KOPT-K1 (cell line): ENCODE measurements around the gene SLC19A1.

Source experiments
- H3K27ac ChIP-seq: fragments of 200-600 bp; sonication (generic); 2 replicates; pipeline ENCODE4 v1.5.1; 2016; ENCODE audit warnings: antibody characterized with exemption, mild to moderate bottlenecking, low read depth, low read length; ENCODE audit not compliant: poor library complexity, severe bottlenecking
- H3K36me3 ChIP-seq: fragments of 200-600 bp; sonication (generic); 2 replicates; pipeline ENCODE4 v1.5.1; 2017; ENCODE audit warnings: antibody characterized with exemption, mild to moderate bottlenecking, low read length, moderate library complexity; ENCODE audit not compliant: insufficient read depth
- H3K9me3 ChIP-seq: fragments of 200-600 bp; sonication (generic); 2 replicates; pipeline ENCODE4 v1.5.1; 2017; ENCODE audit warnings: antibody characterized with exemption, low read length, mild to moderate bottlenecking; ENCODE audit not compliant: insufficient read depth, poor library complexity, severe bottlenecking

Gene SLC19A1

GRCh38 chr21:45468051-45468970, 73.9 kb downstream of the SLC19A1 start:
- H3K9me3 ChIP-seq: peaks cover 3% of the 10 kb centered on the region
- H3K36me3 ChIP-seq: no peaks in the 10 kb centered on the region
- H3K27ac ChIP-seq: no peak overlapping the region

DNA sequence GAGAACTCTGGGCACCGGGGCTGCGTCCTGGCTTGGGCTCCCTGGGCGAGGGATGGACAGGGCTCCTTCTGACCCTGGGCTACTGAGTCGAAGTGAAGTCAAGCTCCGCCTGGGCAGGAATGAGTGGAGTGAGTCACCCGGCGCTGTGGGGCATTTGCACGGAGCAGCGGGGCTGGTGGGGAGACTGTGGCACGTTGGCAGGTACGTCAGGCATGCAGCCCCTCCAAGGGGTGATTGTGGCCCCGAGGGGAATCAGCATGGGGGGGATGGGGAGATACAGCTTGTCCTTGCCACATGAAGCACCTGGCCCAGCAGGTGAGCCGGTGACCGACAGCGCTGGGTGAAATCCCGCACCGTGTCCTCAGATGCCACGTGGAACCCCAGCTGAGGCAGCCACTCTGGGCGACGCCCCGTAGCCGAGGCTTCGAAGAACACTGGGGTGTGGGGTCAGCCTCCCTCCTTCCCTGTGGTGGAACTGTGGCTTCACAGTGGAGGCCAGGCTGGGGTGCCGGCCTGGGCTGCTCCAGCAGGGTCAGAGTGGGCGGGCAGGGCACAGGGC, 74.9 kb downstream of the SLC19A1 start:
- Histone ChIP-seq H3K27ac (no peak overlapping the region), H3K36me3 (no peaks in the 10 kb centered on the region), H3K9me3 (peaks cover 13% of the 10 kb centered on the region)

- Histone ChIP-seq H3K27ac (no peak overlapping the region), H3K36me3 (no peaks in the 10 kb centered on the region), H3K9me3 (peaks cover 17% of the 10 kb centered on the region)
Measured at GRCh38 chr21:45466330-45467220, 75.7 kb downstream of the SLC19A1 start.

- Histone ChIP-seq H3K27ac (no peak overlapping the region), H3K9me3 (peaks cover 17% of the 10 kb centered on the region), H3K36me3 (no peaks in the 10 kb centered on the region)
Measured at GRCh38 chr21:45465611-45466329, 76.5 kb downstream of the SLC19A1 start.

DNA sequence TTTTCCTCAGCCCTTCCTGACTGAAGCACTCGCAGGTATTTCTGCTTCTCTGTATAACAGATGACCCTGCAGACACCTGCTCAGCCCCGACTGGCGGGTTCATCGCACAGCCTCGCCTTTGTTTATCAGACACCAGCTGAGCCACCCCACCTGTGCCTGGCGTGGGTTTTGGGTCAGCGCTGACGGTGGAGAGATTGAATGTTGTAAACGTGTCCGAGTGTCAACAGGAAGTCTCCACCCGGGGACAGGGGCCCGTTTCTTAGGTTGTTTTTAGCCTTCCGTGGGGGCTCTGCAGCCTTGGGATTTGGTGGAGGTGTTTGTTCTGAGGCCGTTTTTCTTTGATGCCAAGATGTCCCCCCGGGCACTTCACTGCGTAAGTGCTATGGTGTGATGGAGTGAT, 77.1 kb downstream of the SLC19A1 start:
- H3K27ac ChIP-seq: no peak overlapping the region
- no peaks in the 10 kb centered on the region for H3K36me3 ChIP-seq
- peaks cover 17% of the 10 kb centered on the region for H3K9me3 ChIP-seq

- Histone ChIP-seq H3K9me3 (peaks cover 17% of the 10 kb centered on the region), H3K27ac (no peak overlapping the region), H3K36me3 (no peaks in the 10 kb centered on the region)
Measured at GRCh38 chr21:45464309-45464708, 77.9 kb downstream of the SLC19A1 start.

DNA sequence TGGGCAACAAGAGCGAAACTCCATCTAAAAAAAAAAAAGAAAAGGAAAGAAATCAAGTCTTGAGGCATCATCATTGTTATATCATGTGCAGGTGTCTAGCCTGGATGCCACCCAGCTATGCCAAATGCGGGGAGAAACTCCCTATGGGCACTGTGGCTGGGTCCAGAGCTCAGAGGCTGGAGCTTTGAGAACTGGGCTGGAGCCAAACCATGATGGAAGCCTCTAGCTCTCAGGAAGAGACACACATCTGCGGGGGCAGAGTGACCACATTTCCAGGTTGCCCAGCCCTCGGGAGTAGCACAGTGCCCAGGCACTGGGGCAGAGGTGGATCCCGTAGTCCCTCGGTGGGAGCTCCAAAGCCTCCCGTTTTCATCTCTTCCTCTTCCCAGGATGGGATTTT, 78.4 kb downstream of the SLC19A1 start:
- peaks cover 17% of the 10 kb centered on the region for H3K9me3 ChIP-seq
- no peaks in the 10 kb centered on the region for H3K36me3 ChIP-seq
- H3K27ac ChIP-seq: no peak overlapping the region

DNA sequence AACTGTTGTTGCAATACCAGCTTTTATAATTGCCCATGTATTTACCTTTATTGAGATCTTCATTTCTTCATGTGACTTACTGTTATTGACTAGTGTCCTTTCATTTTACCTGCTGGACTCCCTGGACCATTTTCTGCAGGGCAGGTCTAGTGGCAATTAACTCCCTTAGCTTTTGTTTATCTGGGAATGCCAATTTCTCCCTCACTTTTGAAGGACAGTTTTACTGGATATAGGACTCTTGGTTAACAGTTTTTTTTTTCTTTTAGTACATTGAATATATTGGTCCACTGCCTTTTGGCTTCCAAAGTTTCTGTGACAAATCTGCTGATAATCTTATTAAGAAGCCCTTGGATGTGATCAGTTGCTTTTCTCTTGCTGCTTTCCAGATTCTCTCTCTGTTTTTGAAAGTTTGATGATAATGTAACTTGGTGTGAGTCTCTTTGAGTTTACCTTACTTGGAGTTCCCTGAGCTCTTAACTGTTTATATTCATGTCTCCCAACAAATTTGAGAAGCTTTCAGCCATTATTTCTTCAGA, 80.4 kb downstream of the SLC19A1 start:
- Histone ChIP-seq H3K9me3 (peaks cover 17% of the 10 kb centered on the region), H3K27ac (no peak overlapping the region), H3K36me3 (no peaks in the 10 kb centered on the region)

- Histone ChIP-seq H3K27ac (no peak overlapping the region), H3K36me3 (no peaks in the 10 kb centered on the region), H3K9me3 (peaks cover 17% of the 10 kb centered on the region)
Measured at GRCh38 chr21:45461369-45461750, 80.9 kb downstream of the SLC19A1 start.

GRCh38 chr21:45460611-45461368, 81.5 kb downstream of the SLC19A1 start:
- no peaks in the 10 kb centered on the region for H3K36me3 ChIP-seq
- H3K9me3 ChIP-seq: peaks cover 17% of the 10 kb centered on the region
- H3K27ac ChIP-seq: no peak overlapping the region

DNA sequence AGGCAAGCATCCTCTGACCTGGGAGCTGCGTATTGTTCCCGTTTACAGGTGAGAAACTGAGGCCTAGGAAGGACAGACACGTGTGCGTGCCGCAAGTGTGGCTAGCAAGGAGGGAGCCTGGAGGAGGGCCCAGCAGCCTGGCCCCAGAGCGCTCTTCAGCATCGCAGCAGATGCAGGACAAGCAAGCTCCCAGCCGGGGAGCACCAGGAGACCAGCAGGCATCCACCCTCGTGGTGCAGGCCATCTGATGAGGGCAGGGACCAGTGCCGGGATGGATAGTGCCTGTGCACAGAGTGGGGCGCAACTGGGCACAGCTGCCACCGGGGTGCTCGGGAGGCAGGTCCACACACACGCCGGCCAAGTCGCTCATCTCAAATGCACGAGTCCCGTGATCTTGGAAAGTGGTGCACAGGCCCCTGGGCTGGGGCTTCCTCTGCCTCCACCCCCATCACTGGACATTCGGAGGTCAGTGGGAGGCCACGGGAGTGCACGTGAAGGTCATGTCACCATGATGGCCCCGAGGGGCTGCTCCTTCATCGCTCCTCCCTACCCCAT, 82.2 kb downstream of the SLC19A1 start:
- Histone ChIP-seq H3K9me3 (peaks cover 17% of the 10 kb centered on the region), H3K36me3 (no peaks in the 10 kb centered on the region), H3K27ac (no peak overlapping the region)

- no peak overlapping the region for H3K27ac ChIP-seq
- H3K36me3 ChIP-seq: no peaks in the 10 kb centered on the region
- peaks cover 17% of the 10 kb centered on the region for H3K9me3 ChIP-seq
Measured at GRCh38 chr21:45459171-45460010, 82.8 kb downstream of the SLC19A1 start.
